HCT116 (cell line): ENCODE data around the gene GCNT4.

Experiments
- CTCF ChIP-seq, 3 experiments: fragments of 200-600 bp in 1 of 3; sonication (generic) in 1 of 3; IDR thresholded peaks in 2 of 3; conservative IDR thresholded peaks in 1 of 3; 2 replicates each; pipeline ENCODE4 v1.5.1; 2012 to 2017; ENCODE audit warnings: low read depth in 2 of 3, low read length in 2 of 3, antibody characterized with exemption in 1 of 3, borderline replicate concordance in 1 of 3, control low read depth in 1 of 3, mild to moderate bottlenecking in 1 of 3, mixed read lengths in 1 of 3, mixed run types in 1 of 3, moderate library complexity in 1 of 3; ENCODE audit not compliant: insufficient read depth in 1 of 3
- EGR1 ChIP-seq: IDR thresholded peaks from 2 replicates; pipeline ENCODE4 v1.6.1; 2012; ENCODE audit warnings: low read depth
- FOSL1 ChIP-seq: IDR thresholded peaks from 2 replicates; pipeline ENCODE4 v1.6.1; 2012; ENCODE audit warnings: low read depth
- JUND ChIP-seq: IDR thresholded peaks from 2 replicates; pipeline ENCODE4 v1.6.1; 2012
- POLR2A ChIP-seq: IDR thresholded peaks from 2 replicates; pipeline ENCODE4 v1.7.0; 2011; ENCODE audit warnings: borderline replicate concordance; ENCODE audit not compliant: insufficient read depth, insufficient read length; ENCODE audit errors: extremely low read depth
- POLR2AphosphoS5 ChIP-seq: IDR thresholded peaks from 2 replicates; pipeline ENCODE4 v1.6.1; 2011; ENCODE audit warnings: mild to moderate bottlenecking, low read depth, low read length, moderate library complexity
- TF ChIP-seq, protein P1 (sequence below): IDR thresholded peaks from 2 replicates; pipeline ENCODE4 v1.6.1; 2012

DNA sequence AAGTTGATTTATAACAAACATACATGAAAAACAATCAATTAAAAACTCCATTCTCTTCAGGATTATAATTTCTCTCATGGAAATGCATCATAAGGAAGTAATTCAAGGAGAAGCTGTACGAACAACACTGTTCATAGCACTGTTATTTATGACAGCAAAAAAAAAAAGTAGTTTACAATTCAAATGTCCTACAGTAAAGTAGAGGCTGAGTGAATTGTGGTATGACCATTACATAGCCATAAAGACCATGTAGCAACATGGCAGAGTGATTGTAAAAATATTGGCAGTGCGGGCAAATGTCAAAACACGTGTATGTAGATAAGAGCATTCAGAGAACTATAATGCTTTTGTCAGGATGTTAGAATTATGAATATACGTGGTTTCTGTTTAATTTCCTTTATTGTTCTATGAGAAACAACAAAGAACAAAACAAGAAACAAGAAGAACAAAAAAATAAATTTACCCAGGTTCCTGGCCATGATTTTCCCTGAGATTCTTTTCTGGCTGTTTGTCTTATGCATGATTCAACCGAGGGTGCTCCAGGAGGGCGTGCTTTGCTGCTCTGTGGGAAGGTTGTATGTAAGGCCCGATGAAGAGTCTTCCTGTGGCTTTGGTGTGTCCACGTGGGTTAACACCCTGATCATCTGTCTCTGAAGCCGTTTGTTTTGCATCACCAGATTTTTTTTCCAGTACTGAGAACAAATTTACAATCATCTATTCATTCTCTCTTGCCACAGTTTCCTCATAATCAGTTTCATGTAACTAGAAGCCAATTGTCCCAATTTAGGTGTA, 28.8 kb downstream of the GCNT4 start:
- TF ChIP-seq JUND, result no peak
- no peak for TF ChIP-seq FOSL1
- TF ChIP-seq EGR1, result no peak
- TF ChIP-seq CTCF (IDR thresholded peaks at IDR 0.05 in 2 of 3, conservative IDR thresholded peaks at IDR 0.05 in 1 of 3; ENCODE audit: borderline replicate concordance in 1 of 3, insufficient read depth in 1 of 3, low read depth in 2 of 3, low read length in 2 of 3), result no peak
- no peak for TF ChIP-seq POLR2AphosphoS5
- TF ChIP-seq, protein P1, sequence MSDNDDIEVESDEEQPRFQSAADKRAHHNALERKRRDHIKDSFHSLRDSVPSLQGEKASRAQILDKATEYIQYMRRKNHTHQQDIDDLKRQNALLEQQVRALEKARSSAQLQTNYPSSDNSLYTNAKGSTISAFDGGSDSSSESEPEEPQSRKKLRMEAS, result no peak
- TF ChIP-seq POLR2A, result no peak
